Fibroblast of lung (primary cell): ENCODE results near the gene CCDC106. TPM values are rescaled to one million over a fixed set of nuclear protein-coding genes. Genes with fewer than 3 reads are reported as not detected.

Experiments used
- DNase-seq, 2 donors: peaks; one replicate each; pipeline versions ENCODE4 v3.0.0 to v3.0.0-alpha.2; 2010; ENCODE audit warnings: low read depth in 2 of 2
- H2AFZ ChIP-seq: 2 replicates; pipeline ENCODE4 v1.5.1; 2012; ENCODE audit warnings: low read length, control low read depth, inconsistent platforms
- H3K27ac ChIP-seq: 2 replicates; pipeline ENCODE4 v1.5.1; 2011; ENCODE audit warnings: low read length, control low read depth; ENCODE audit not compliant: insufficient read depth
- H3K27me3 ChIP-seq: 2 replicates; pipeline ENCODE4 v1.5.1; 2011; ENCODE audit warnings: mild to moderate bottlenecking, low read length; ENCODE audit not compliant: control insufficient read depth, insufficient read depth
- H3K36me3 ChIP-seq: 2 replicates; pipeline ENCODE4 v1.5.1; 2011; ENCODE audit warnings: low read length; ENCODE audit not compliant: control insufficient read depth, insufficient read depth
- H3K4me1 ChIP-seq: 2 replicates; pipeline ENCODE4 v1.5.1; 2011; ENCODE audit warnings: low read length; ENCODE audit not compliant: control insufficient read depth, insufficient read depth; ENCODE audit errors: extremely low read depth
- H3K4me2 ChIP-seq: 2 replicates; pipeline ENCODE4 v1.5.1; 2011; ENCODE audit warnings: low read length, control low read depth; ENCODE audit not compliant: insufficient read depth; ENCODE audit errors: extremely low read depth
- H3K4me3 ChIP-seq, 4 experiments: fragments of 200-600 bp in 1 of 4; sonication (generic) in 1 of 4; replicated peaks in 1 of 4; 2 replicates each; pipeline ENCODE4 v1.5.1; 2011 to 2016; ENCODE audit warnings: low read length in 4 of 4, low read depth in 3 of 4, mild to moderate bottlenecking in 3 of 4, control low read depth in 2 of 4, inconsistent platforms in 1 of 4, mixed read lengths in 1 of 4; ENCODE audit not compliant: insufficient read depth in 1 of 4; ENCODE audit errors: control extremely low read depth in 1 of 4
- H3K79me2 ChIP-seq: 2 replicates; pipeline ENCODE4 v1.5.1; 2012; ENCODE audit warnings: mild to moderate bottlenecking, low read length, inconsistent platforms; ENCODE audit not compliant: control insufficient read depth, insufficient read depth
- H3K9ac ChIP-seq: 2 replicates; pipeline ENCODE4 v1.5.1; 2011; ENCODE audit warnings: mild to moderate bottlenecking, low read length, control low read depth; ENCODE audit not compliant: insufficient read depth
- H3K9me3 ChIP-seq: 2 replicates; pipeline ENCODE4 v1.5.1; 2012; ENCODE audit warnings: low read depth, low read length; ENCODE audit not compliant: control insufficient read depth, insufficient read depth
- H4K20me1 ChIP-seq: 2 replicates; pipeline ENCODE4 v1.5.1; 2011; ENCODE audit warnings: low read length; ENCODE audit not compliant: control insufficient read depth, insufficient read depth; ENCODE audit errors: extremely low read depth
- CTCF ChIP-seq, 2 donors: IDR thresholded peaks in 1 of 2; conservative IDR thresholded peaks in 1 of 2; 1 replicate in 1 of 2; 2 replicates in 1 of 2; pipeline ENCODE4 v1.5.1; 2011 to 2012; ENCODE audit warnings: low read length in 2 of 2, control low read depth in 1 of 2, inconsistent platforms in 1 of 2, low read depth in 1 of 2, mild to moderate bottlenecking in 1 of 2
- EZH2 ChIP-seq: IDR thresholded peaks from 2 replicates; pipeline ENCODE4 v1.5.1; 2012; ENCODE audit warnings: low read length, control low read depth, mild to moderate bottlenecking; ENCODE audit errors: missing control alignments
- polyA plus RNA-seq, 2 donors: library from polyadenylated mRNA; depleted of rRNA in 1 of 2; stranded (reverse) in 1 of 2; unstranded in 1 of 2; fragments of >200 nt; gene quantifications; 2 replicates each; pipeline ENCODE4 v1.2.1, GENCODE V29; 2011 to 2012; ENCODE audit warnings: missing spikeins in 1 of 2
- total RNA-seq: library from RNA; depleted of rRNA; stranded (reverse); fragments of >200 nt; gene quantifications from 2 replicates; pipeline ENCODE4 v1.2.1, GENCODE V29; 2014

Gene CCDC106
- total and polyA plus RNA-seq, 2 donors (not counting 1 experiment from before 2014, with no cell fraction given), result 4.5 to 10.2 TPM

- Histone ChIP-seq H4K20me1 (no peaks in the 10 kb centered on the region), H2AFZ (no peak overlapping the region)
- no peak for DNase-seq
Observed at GRCh38 chr19:55689411-55690108, 41.5 kb downstream of the CCDC106 start.

GRCh38 chr19:55690109-55690768 is 42.2 kb downstream of the CCDC106 start:
- Histone ChIP-seq H3K9ac (no peak overlapping the region), H2AFZ (no peak overlapping the region), H3K4me3 (no peak overlapping the region), H3K4me1 (no peaks in the 10 kb centered on the region), H3K36me3 (peaks cover 34% of the 10 kb centered on the region), H3K27me3 (no peaks in the 10 kb centered on the region), H3K79me2 (peaks cover 17% of the 10 kb centered on the region), H3K27ac (no peak overlapping the region), H3K9me3 (no peaks in the 10 kb centered on the region), H4K20me1 (no peaks in the 10 kb centered on the region), H3K4me2 (no peak overlapping the region)
- TF ChIP-seq EZH2 (no peak), CTCF (conservative IDR thresholded peaks at IDR 0.05 in 1 of 2, IDR thresholded peaks at IDR 0.05 in 1 of 2; ENCODE audit: low read depth in 1 of 2, low read length in 2 of 2) (no peak)
- no peak for DNase-seq

More at GRCh38 chr19:55689411-55690108, 41.5 kb downstream of the CCDC106 start:
- Histone ChIP-seq H3K9me3 (no peaks in the 10 kb centered on the region), H3K4me1 (no peaks in the 10 kb centered on the region), H3K27me3 (no peaks in the 10 kb centered on the region), H3K79me2 (peaks cover 24% of the 10 kb centered on the region), H3K36me3 (peaks cover 35% of the 10 kb centered on the region), H3K27ac (no peak overlapping the region), H3K4me2 (no peak overlapping the region), H3K4me3 (no peak overlapping the region), H3K9ac (no peak overlapping the region)
- TF ChIP-seq CTCF (conservative IDR thresholded peaks at IDR 0.05 in 1 of 2, IDR thresholded peaks at IDR 0.05 in 1 of 2; ENCODE audit: low read depth in 1 of 2, low read length in 2 of 2), result no peak
- no peak for TF ChIP-seq EZH2

- Histone ChIP-seq H3K4me1 (no peaks in the 10 kb centered on the region), H2AFZ (no peak overlapping the region), H3K9me3 (no peaks in the 10 kb centered on the region), H3K36me3 (peaks cover 32% of the 10 kb centered on the region), H3K79me2 (peaks cover 11% of the 10 kb centered on the region), H3K4me3 (no peak overlapping the region), H4K20me1 (no peaks in the 10 kb centered on the region), H3K4me2 (no peak overlapping the region), H3K9ac (no peak overlapping the region), H3K27ac (no peak overlapping the region), H3K27me3 (no peaks in the 10 kb centered on the region)
- TF ChIP-seq CTCF (conservative IDR thresholded peaks at IDR 0.05 in 1 of 2, IDR thresholded peaks at IDR 0.05 in 1 of 2; ENCODE audit: low read depth in 1 of 2, low read length in 2 of 2) (no peak), EZH2 (no peak)
- no peak for DNase-seq
Observed at GRCh38 chr19:55690769-55691545, 42.9 kb downstream of the CCDC106 start.
